Stimulated activated CD8-positive, alpha-beta memory T cell treated with anti-CD3 and anti-CD28 coated beads, Interleukin-2, amount 100 ng/mL, for 48 hours (primary cell): ENCODE data around the gene FBXW11.
"Not testable (repeated sequence)": the region's sequence is repeated elsewhere in the genome, so short reads cannot be mapped to it uniquely, and the experiment has no call there.

Experiments used
- DNase-seq, 2 donors: peaks; one replicate each; pipeline ENCODE4 v3.0.0-alpha.2; 2020; ENCODE audit warnings: low read depth in 2 of 2

Gene FBXW11

DNA sequence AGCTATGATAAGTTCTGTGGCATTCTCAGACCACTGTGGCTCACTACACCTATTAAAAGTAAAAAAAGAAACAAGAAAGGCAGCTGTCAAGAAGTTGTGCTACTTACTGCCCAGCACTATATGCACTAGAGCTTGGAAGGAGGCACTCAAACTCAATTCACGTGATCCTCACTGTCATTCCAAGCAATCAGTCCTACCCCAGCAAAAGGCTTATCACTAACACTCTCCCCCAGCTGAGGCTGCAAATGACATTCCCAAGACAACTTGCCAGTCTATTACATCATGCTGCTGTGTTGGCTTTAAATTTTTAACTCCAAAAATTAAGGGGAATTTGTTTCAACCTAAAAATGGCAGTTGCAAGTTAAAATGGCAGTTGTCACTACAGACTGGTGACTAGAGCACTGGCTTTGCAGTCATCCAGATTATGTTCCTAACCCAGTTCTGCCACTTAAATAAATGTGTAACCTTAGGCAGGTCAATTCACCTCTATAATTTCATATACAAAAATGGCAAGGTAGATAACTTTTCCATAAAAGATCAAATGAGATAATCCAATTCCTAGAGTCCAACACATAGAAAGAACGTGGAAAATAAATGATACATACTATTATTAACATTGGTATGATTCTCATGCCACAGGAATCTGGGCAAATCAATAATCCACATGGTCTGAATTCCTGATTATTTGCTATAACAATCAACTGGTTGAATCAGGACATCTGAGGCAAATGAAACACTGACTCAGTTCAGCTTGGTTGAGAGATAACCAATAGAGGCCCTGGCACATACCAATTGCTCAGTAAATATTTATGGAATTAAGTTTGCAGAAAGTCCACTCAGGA is 52.4 kb downstream of the FBXW11 start:
- no peak for DNase-seq

DNA sequence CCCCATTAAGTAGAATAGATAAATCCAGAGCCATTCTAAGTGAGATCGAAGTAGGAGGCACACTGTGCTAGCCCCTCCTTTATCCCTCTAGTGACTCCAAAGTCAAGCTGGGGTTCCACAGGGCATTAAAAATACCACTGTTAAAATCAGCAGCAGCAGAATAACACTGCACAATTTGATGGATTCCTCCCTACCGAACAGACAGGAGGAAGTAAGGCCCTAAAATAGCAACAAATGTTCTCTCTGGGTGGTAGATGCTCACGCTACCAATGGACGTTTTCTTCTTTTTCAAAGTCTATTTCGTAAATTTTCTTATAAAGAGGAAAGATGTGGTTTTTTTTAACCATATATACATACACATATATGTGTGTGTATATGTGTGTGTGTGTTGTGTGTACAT is 54.4 kb downstream of the FBXW11 start:
- no peak for DNase-seq

DNA sequence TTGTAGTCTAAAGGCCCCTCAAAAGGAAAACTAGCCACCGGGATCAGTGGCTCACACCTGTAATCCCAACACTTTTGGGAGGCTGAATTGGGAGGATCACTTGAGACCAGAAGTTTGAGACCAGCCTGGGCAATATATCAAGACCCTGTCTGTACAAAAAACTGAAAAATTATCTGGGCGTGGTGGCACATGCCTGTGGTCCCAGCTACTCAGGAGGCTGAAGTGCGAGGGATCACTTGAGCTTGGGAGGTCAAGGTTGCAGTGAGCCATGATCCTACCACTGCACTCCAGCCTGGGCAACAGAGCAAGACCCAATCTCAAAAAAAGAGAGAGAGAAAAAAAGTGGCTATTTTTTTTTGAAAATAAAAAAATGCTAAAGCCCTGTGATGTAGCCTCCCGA is 55.2 kb downstream of the FBXW11 start:
- DNase-seq = no peak

DNA sequence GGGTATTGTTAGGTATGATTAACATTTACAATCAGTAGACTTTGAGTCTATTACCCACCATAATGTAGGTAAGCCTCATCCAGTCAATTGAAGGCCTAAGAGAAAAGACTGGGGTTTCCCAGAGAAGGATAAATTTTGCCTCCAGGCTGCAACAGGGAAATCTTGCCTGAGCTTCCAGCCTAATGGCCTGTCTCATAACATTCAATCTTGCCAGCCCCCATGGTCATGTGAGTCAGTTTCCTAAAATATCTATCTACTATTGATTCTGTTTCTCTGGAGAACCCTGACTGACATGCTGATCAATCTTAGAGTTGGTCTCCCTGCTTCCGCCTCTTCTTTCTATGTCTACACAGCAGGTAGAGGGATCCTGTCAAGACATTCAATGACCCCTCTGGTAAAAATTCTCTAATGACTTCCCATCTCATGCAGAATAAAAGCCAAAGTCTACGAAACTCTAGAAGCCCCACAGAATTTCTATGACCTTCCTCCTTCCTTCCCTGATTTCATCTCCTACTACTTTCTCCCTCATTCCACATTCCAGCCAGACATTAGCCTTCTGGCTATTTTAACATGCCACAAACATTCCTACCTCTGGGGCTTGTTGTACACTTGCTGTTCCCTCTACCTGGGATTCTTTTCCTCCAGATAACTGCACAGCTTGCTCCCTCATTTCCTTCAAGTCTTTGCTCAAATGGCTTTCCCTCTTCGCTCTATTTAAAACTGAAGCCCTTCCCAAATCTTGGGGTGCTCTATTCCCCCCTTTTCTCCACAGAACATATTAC is 60.2 kb downstream of the FBXW11 start:
- DNase-seq = no peak

DNA sequence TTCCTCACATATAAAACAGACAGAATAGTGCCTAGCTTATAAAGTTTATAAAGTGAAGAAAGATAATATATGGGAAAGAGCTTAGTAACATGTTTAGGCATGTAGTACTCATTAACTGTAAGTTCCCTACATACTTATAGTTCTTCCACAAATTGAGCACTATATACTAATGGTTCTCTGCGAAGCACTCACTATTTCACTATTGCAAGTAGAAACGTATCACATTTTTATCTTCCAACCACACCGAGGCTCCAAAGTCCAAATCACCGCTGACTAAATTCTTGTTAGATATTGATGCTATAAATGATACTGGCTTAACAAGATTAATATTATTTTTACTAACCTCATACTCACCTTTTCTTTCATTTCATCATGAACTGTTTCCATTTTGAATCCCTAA is 61.0 kb downstream of the FBXW11 start:
- DNase-seq = no peak

DNA sequence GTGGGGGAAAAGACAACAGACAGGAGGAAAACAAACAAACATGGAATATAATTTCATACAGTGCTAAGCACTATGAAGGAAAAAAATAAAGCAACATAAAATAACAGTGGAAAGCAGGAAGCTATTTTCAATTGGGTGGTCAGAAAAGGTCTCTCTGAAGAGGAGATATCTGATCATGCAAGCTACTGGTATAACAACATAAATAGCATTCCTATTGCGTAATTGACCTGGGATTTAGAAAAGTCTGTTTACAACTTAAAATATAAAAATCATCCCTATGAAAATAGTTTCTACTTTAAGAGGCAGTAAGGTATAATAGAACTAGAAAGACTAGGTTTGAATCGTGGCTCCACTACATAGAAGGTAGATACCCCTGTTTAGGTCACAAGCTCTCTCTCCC is 61.4 kb downstream of the FBXW11 start:
- no peak for DNase-seq

DNA sequence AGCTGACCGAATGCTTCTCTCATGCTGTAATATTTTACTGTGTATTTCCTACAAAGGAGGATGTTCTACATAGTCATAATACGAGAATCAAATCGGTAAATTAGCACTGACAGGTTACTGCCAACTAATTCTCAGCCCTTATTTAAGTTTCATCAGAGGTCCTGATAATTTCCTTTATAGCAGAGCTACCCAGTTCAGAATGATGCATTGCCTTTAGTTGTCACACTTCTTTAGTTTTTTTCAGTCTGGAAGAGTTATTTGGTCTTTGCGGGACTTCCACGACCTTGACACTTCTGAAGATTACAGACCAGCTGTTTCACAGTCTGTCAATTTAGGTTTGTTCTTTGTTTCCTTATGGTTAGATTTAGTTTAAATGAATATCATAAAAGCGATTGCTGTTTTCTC is 64.3 kb downstream of the FBXW11 start:
- not testable (repeated sequence) for DNase-seq

DNA sequence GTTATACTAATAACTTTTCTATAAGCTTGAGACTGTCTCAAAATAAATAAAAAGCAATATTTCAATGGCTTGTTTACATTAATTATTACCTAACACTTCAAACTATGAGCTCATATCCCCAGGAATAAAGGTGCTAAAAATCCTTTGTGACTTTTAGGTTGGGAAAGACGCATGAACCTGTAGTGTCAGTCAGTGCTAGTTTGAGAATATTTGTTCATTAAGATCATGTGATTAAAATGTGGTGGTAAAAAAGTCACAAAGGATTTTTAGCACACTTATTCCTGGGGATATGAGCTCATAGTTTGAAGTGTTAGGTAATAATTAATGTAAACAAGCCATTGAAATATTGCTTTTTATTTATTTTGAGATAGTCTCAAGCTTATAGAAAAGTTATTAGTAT is 64.8 kb downstream of the FBXW11 start:
- not testable (repeated sequence) for DNase-seq

DNA sequence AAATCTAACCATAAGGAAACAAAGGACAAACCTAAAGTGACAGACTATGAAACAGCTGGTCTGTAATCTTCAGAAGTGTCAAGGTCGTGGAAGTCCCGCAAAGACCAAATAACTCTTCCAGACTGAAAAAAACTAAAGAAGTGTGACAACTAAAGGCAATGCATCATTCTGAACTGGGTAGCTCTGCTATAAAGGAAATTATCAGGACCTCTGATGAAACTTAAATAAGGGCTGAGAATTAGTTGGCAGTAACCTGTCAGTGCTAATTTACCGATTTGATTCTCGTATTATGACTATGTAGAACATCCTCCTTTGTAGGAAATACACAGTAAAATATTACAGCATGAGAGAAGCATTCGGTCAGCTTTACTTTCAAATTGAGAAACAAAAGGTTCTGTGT is 65.2 kb downstream of the FBXW11 start:
- not testable (repeated sequence) for DNase-seq

DNA sequence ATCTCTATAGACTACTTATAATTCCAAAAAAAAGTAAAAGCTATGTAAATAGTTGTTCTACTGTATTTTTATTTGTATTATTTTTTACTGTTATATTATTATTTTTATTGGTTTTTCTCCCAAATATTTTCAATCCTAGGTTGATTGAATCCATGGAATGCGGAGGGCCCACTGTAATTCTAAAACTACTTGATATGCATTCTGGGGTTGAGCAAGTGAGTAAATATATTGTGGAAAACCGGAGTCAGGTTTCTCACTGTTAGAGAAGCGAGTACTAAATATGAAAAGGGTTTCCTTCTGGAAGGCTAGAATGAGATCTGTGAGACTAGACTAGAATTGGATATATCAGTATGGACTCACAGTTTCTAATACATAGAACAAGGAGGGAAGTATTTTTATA is 66.5 kb downstream of the FBXW11 start:
- no peak for DNase-seq

DNA sequence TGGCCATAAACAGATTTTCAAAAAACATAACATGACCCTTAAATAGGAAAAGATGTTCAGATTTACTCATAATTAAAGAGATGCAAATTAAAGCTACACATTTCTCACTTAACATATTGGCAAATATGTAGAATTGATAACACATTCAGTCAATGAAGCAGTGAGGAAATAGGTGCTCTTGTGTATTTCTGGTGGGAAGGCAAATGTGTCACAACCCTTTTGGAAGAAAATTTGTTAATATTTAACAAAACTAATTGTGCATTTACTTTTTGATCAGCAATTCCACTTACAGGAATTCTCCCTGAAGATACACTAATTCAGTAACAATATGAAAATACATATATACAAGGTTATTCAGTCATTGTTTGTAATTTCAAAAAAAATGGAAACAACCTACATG is 68.1 kb downstream of the FBXW11 start:
- no peak for DNase-seq

DNA sequence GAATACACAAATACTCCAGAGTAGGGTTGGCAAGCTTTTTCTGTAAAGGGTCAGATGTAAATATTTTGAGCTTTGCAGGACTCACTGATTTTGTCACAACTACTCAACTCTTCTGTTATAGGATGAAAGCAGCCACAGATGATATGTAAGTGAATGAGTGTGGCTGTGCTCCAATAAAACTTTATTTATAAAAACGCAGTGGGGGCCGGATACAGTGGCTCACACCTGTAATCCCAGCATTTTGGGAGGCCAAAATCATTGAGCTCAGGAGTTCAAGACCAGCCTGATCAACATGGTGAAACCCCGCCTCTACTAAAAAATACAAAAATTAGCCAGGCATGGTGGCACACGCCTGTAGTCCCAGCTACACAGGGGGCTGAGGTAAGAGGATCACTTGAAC is 69.1 kb downstream of the FBXW11 start:
- no peak for DNase-seq

DNA sequence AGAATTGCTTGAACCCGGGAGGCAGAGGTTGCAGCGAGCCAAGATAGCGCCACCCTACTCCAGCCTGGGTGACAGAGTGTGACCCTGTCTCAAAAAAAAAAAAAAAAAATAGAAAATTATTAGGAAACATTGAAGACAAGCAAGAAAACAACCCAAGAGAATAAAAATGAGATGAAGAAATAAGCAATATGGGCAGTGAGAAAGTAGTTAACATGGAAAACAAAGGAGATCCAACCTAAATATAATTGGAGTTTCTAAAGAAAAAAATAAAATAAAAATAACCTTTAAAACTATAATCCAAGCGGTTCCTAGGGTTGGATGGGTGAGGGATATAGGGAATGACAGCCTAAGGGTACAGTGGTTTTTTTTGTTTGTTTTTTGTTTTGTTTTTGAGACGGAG is 71.9 kb downstream of the FBXW11 start:
- no peak for DNase-seq

DNA sequence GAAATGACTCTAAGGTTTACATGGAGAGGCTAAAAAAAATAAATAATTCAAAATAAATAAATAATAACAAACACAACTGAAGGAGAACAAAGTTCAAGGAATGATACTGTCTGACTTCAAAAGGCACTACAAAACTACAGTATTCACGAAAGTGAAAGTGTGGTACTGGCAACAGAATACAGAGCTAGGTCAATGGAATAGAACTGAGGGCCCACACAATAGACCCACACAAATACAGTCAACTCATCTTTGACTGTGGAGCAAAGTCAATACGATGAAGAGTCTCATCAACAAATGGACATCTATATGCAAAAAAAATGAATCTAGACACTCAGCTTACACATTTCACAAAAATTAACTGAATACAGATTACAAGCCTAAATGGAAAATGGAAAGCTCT is 75.3 kb downstream of the FBXW11 start:
- DNase-seq = no peak

DNA sequence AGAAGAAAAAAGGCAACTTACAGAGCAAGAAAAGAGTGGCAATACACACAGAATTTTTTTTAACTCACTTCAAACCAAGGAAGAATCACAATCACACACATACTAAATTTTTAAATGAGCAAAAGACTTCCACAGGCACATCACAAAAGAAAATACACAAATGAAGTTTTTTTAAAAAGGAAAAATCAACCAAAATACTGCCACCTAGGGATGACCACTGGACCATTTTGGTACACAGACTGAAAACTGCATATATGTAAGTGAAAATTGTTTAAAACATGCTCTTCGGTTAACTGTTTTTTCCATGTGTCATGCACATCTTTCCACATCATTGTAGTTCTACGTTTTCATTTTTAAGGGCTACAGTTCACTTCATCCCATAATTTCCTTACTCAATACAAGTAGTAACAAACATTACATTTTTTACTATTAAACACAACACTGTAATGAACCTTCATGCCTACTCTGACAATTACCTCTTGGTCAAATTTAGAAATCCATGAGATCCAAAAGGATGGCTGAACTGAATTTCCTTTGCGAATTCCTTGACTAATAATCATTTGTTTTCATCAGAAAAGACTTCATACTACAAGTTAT is 79.0 kb downstream of the FBXW11 start:
- no peak for DNase-seq

DNA sequence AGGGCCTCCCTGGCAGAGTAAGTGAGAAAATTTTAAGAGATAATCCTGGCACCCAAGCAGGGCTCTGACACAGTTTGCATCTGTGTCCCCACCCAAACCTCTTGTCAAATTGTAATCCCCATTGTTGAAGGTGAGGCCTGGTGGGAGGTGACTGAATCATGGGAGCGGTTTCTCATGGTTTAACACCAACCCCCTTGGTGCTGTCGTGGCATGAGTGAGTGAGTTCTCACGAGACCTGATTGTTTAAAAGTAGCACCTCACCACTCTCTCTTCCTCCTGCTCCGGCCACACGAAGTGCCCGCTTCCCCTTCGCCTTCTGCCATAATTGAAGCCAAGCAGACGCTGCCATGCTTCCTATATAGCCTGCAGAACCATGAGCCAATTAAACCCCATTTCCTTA is 80.1 kb downstream of the FBXW11 start:
- DNase-seq = no peak

DNA sequence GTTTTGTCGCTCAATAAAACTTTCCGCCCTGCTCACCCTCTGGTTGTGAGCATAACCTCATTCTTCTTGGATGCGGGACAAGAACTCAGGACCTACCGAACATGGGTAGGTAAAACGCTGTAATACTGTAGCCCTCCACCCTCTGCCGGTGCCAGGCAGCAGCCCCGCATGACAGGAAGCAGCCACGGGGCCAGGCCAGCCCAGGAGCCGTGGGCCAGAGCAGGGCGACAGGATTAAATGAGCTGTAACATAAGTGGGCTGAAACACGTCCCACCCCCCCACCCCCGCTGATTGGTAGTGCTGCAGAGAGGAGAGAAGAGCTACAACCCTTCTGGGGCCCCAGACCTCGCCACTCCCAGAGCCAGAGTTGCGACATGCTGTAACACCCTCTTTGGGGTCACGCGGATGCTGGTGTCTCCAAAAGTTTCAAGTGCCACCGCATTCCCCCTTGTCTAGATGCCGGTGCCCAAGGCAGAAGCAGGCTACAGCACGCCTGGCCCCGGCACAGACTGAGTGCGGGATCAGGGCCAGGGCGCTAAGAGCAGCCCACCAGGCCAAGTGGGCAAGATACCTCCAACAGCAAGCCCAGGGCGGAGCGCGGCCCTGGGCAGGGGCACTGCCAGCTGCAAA is 81.8 kb downstream of the FBXW11 start:
- no peak for DNase-seq

DNA sequence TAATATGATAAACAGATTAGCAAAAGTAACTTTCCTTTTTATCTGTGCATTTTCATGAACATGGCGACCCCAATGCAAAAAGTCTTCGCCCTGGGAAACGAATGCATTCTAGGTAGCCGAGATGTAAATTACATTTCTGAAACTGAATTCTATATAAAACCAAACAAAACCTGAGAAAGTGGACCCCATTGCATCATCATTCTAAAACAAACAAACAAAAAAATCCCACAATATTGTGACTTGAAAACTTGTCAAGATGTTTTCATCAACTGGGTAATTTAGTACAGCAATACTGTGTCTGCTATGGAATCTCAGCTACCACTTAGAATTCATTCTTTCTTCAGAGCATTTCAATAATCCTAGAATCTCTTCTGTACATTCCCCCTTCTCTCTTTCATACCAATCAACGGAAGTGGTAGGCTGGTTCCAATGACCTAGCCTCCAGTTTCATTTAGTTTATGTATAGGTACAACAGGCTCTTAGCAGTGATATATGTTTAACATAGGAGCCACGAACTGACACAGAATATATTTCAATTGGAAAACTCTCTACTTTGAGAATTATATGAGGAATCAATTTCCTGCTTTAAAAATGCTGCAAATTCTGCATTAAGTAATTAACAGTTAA is 85.6 kb downstream of the FBXW11 start:
- DNase-seq = no peak

DNA sequence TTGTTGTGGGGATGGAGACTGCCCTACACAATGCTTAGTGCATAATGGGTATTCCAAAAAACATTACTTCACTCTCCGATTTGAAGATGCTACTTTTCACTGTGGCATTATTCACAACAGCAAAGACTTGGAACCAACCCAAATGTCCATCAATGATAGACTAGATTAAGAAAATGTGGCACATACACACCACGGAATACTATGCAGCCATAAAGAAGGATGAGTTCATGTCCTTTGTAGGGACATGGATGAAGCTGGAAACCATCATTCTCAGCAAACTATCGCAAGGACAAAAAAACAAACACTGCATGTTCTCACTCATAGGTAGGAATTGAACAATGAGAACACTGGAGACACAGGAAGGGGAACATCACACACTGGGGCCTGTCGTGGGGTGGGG is 90.7 kb downstream of the FBXW11 start:
- DNase-seq = not testable (repeated sequence)

DNA sequence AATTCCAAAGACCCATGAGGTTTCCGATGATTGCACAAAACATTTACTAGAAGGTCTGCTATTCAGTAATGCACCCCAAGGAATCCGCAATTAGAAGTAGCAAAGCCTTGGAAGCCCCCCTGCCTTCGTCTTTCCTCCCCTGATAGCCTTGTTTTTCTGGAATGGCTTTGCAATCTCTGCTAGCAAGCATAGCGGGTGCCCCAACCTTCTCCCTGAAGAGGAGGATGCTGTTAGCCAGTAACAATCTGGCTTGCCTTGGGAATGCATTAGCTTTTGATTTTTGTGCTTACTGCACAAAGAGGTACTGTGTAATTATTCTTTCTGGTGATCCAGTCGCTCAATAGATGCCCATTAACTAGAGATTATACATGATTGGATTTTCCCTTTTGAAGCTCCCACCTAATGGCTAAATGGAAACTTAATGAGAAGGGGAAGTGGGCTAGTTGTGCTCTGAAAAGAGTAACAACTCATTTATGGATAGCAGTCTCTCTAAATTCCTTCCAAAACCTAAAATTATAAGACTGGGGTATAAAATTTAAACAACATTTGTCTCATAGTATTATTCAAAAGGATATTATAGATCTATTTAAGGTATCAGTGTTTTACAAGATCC is 91.6 kb downstream of the FBXW11 start:
- no peak for DNase-seq

DNA sequence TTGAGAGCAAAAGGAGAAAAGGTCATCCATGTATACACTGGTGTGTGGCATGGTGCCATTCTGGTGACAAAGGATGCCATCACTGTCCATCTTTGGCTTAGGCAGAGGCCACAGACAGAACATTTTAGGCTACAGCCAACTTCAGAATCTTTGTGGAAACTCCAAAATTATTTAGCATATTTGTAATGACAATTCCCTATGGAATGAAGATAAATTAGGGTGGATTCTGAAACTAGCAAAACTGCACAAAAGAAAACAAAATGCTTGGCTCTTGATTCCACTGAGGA is 92.5 kb downstream of the FBXW11 start:
- DNase-seq = no peak

DNA sequence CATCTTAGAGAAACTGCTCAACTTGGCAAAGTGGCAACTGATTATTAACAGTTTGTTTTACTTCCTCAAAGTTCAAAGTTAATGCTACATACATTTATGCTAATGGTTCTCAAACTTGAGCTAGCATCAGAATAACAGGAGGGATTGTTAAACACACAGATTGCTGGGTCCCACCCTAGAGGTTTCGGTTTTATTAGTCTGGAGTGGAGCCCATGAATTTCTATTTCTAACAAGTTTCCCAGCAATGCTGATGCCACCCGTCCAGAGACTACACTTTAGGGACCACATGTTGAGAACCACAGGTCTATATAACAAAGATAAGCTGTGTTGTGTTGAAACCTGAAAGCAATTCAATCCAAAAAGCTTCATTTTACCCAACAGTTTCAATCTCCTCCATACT is 95.3 kb downstream of the FBXW11 start:
- no peak for DNase-seq
